Left renal cortex interstitium (tissue), 4 donors: ENCODE data around the gene SOX3. TPM values are rescaled to one million over a fixed set of nuclear protein-coding genes. Genes with fewer than 3 reads are reported as not detected.

Source experiments
- DNase-seq, 4 donors: peaks; one replicate each; pipeline ENCODE4 v3.0.0-alpha.2; 2013; ENCODE audit warnings: low read depth in 4 of 4, low spot score in 2 of 4, missing footprints in 1 of 4
- polyA plus RNA-seq, 4 donors: library from polyadenylated mRNA; unstranded; fragments of 120-200 nt; gene quantifications; one replicate each; pipeline ENCODE4 v1.2.1, GENCODE V29; 2013; ENCODE audit not compliant: insufficient read length in 4 of 4

The SOX3 gene
- not detected for polyA plus RNA-seq

GRCh38 chrX:140504371-140505324, at the start of gene SOX3:
SOX3 (minus strand) TSS chrX:140505069; CDS start chrX:140505060, 9 bp downstream.
- no peak for DNase-seq

GRCh38 chrX:140548985-140549384, 44.1 kb upstream of the SOX3 start:
- no peak for DNase-seq

GRCh38 chrX:140526171-140526570, 21.3 kb upstream of the SOX3 start:
- no peak for DNase-seq

- DNase-seq: no peak
These were observed 20.6 kb upstream of the SOX3 start for GRCh38 chrX:140525448-140525847.

- DNase-seq: no peak
These were observed 19.7 kb upstream of the SOX3 start for GRCh38 chrX:140524556-140524955.

- no peak for DNase-seq
These were observed 16.5 kb upstream of the SOX3 start for GRCh38 chrX:140521393-140521792.

- DNase-seq: no peak
These were observed 9.7 kb upstream of the SOX3 start for GRCh38 chrX:140514554-140514953.

- DNase-seq: no peak
These were observed 6.0 kb upstream of the SOX3 start for GRCh38 chrX:140510895-140511295.

GRCh38 chrX:140510306-140510676, 5.4 kb upstream of the SOX3 start:
- no peak for DNase-seq

GRCh38 chrX:140509468-140510305, 4.8 kb upstream of the SOX3 start:
- DNase-seq: no peak

- DNase-seq: no peak
These were observed 4.1 kb upstream of the SOX3 start for GRCh38 chrX:140508958-140509357.

- DNase-seq: no peak
These were observed 3.1 kb upstream of the SOX3 start for GRCh38 chrX:140507982-140508305.

- no peak for DNase-seq
These were observed 2.5 kb upstream of the SOX3 start for GRCh38 chrX:140507223-140507981.

- DNase-seq: no peak
These were observed 810 bp upstream of the SOX3 start for GRCh38 chrX:140505421-140506337.

GRCh38 chrX:140503714-140504351, 1.0 kb downstream of the SOX3 start:
- DNase-seq: no peak

- DNase-seq: no peak
These were observed 1.6 kb downstream of the SOX3 start for GRCh38 chrX:140503238-140503601.

- no peak for DNase-seq
These were observed 2.2 kb downstream of the SOX3 start for GRCh38 chrX:140502491-140503237.

GRCh38 chrX:140501940-140502468, 2.9 kb downstream of the SOX3 start:
- DNase-seq: no peak
